Chondrocyte (in vitro differentiated cells): ENCODE results near the gene POFUT2. TPM values are rescaled to one million over a fixed set of nuclear protein-coding genes. Genes with fewer than 3 reads are reported as not detected.

Experiments
- DNase-seq: peaks from one replicate; pipeline ENCODE4 v3.0.0; 2021; ENCODE audit warnings: mixed read lengths, low spot score
- H3K27ac Mint-ChIP-seq: one replicate; pipeline ENCODE4 v1.8.0; 2021; ENCODE audit warnings: mild to moderate bottlenecking, moderate library complexity, mixed read lengths; ENCODE audit not compliant: unreplicated experiment
- H3K27me3 Mint-ChIP-seq: 2 replicates; pipeline ENCODE4 v1.8.0; 2021; ENCODE audit warnings: low read depth, mixed read lengths
- H3K36me3 Mint-ChIP-seq: 2 replicates; pipeline ENCODE4 v1.8.0; 2021; ENCODE audit warnings: low read depth, mixed read lengths
- H3K4me1 Mint-ChIP-seq: 2 replicates; pipeline ENCODE4 v1.8.0; 2021; ENCODE audit warnings: low read depth, mild to moderate bottlenecking, mixed read lengths
- H3K4me3 Mint-ChIP-seq: one replicate; pipeline ENCODE4 v1.8.0; 2021; ENCODE audit warnings: mild to moderate bottlenecking, moderate library complexity, mixed read lengths; ENCODE audit not compliant: unreplicated experiment
- H3K9me3 Mint-ChIP-seq: 2 replicates; pipeline ENCODE4 v1.8.0; 2021; ENCODE audit warnings: low read depth, mixed read lengths
- CTCF ChIP-seq: fragments of 200-600 bp; sonication (generic); IDR thresholded peaks from 2 replicates; pipeline ENCODE4 v1.5.0; 2021; ENCODE audit warnings: antibody characterized with exemption, mild to moderate bottlenecking, moderate library complexity
- total RNA-seq: library from RNA; stranded (reverse); gene quantifications from 3 replicates; pipeline ENCODE4 v1.2.1, GENCODE V29; 2021

Gene POFUT2
- total RNA-seq, 1 donor from 2014 or later: 73.6 TPM

GRCh38 chr21:45248893-45249381 is 38.8 kb downstream of the POFUT2 start:
- Mint-ChIP-seq H3K36me3 (peaks cover 7% of the 10 kb centered on the region), H3K4me1 (peaks cover 11% of the 10 kb centered on the region), H3K9me3 (peaks cover 13% of the 10 kb centered on the region), H3K27ac (no peak overlapping the region), H3K4me3 (peak overlapping the region; percentile 26), H3K27me3 (peaks cover 6% of the 10 kb centered on the region)
- TF ChIP-seq CTCF: no peak
- no peak for DNase-seq

GRCh38 chr21:45248301-45248892 is 39.3 kb downstream of the POFUT2 start:
- Mint-ChIP-seq H3K9me3 (peaks cover 18% of the 10 kb centered on the region), H3K36me3 (peaks cover 11% of the 10 kb centered on the region), H3K4me3 (peak overlapping the region; percentile 26), H3K27me3 (peaks cover 6% of the 10 kb centered on the region), H3K4me1 (peaks cover 10% of the 10 kb centered on the region), H3K27ac (no peak overlapping the region)
- DNase-seq: no peak
- TF ChIP-seq CTCF: no peak

- Mint-ChIP-seq H3K4me1 (peaks cover 6% of the 10 kb centered on the region), H3K4me3 (no peak overlapping the region), H3K27ac (no peak overlapping the region), H3K9me3 (peaks cover 25% of the 10 kb centered on the region), H3K36me3 (peaks cover 14% of the 10 kb centered on the region), H3K27me3 (peaks cover 6% of the 10 kb centered on the region)
- no peak for TF ChIP-seq CTCF
- no peak for DNase-seq
These were observed 41.0 kb downstream of the POFUT2 start for GRCh38 chr21:45246386-45247320.

GRCh38 chr21:45244799-45245340 is 42.8 kb downstream of the POFUT2 start:
- H3K27me3 Mint-ChIP-seq: peaks cover 7% of the 10 kb centered on the region
- TF ChIP-seq CTCF: no peak
- H3K27ac Mint-ChIP-seq: no peak overlapping the region
- peaks cover 31% of the 10 kb centered on the region for H3K9me3 Mint-ChIP-seq
- no peak for DNase-seq
- no peak overlapping the region for H3K4me3 Mint-ChIP-seq
- peaks cover 15% of the 10 kb centered on the region for H3K36me3 Mint-ChIP-seq
- H3K4me1 Mint-ChIP-seq: peaks cover 6% of the 10 kb centered on the region

GRCh38 chr21:45243603-45244002 is 44.1 kb downstream of the POFUT2 start:
- Mint-ChIP-seq H3K4me3 (no peak overlapping the region), H3K27me3 (peaks cover 7% of the 10 kb centered on the region), H3K27ac (no peak overlapping the region), H3K4me1 (peaks cover 2% of the 10 kb centered on the region), H3K36me3 (peaks cover 16% of the 10 kb centered on the region), H3K9me3 (peaks cover 38% of the 10 kb centered on the region)
- TF ChIP-seq CTCF: no peak
- DNase-seq: no peak
